Activated naive CD4-positive, alpha-beta T cell treated with anti-CD3 and anti-CD28 coated beads, Interleukin-2, amount 10 ng/mL, durations not matched to agents 7 days and 5 days (primary cell): ENCODE results near the gene IKZF3.

Experiments
- CTCF ChIA-PET: fragments of 350-600 bp; sonication (Branson Sonifier 250); formaldehyde crosslinking; loops from one replicate; lab custom pipeline; 2021; ENCODE audit warnings: antibody characterized with exemption; lab: Charles Lee
- DNase-seq: peaks from one replicate; pipeline ENCODE4 v3.0.0-alpha.2; 2020
- H3K27ac Mint-ChIP-seq: one replicate; pipeline ENCODE4 v1.8.0; 2021; ENCODE audit warnings: mild to moderate bottlenecking, moderate library complexity, mixed read lengths
- H3K27me3 Mint-ChIP-seq: one replicate; pipeline ENCODE4 v1.8.0; 2021; ENCODE audit warnings: mild to moderate bottlenecking, mixed read lengths
- H3K36me3 Mint-ChIP-seq: one replicate; pipeline ENCODE4 v1.8.0; 2021; ENCODE audit warnings: mixed read lengths
- H3K4me1 Mint-ChIP-seq: one replicate; pipeline ENCODE4 v1.8.0; 2021; ENCODE audit warnings: mixed read lengths
- H3K4me3 Mint-ChIP-seq: one replicate; pipeline ENCODE4 v1.8.0; 2021; ENCODE audit warnings: mild to moderate bottlenecking, moderate library complexity, mixed read lengths
- H3K9me3 Mint-ChIP-seq: one replicate; pipeline ENCODE4 v1.8.0; 2021; ENCODE audit warnings: mixed read lengths

Gene IKZF3

GRCh38 chr17:39794249-39794970 lies 69.7 kb downstream of the IKZF3 start:
- Mint-ChIP-seq H3K9me3 (peaks cover 2% of the 10 kb centered on the region), H3K4me1 (peaks cover 80% of the 10 kb centered on the region), H3K4me3 (peak overlapping the region; percentile 34), H3K27me3 (no peaks in the 10 kb centered on the region), H3K36me3 (peaks cover 30% of the 10 kb centered on the region), H3K27ac (peak overlapping the region; percentile 86)
- DNase-seq: peak; percentile 69
- CTCF ChIA-PET: interaction anchor here (1.0 to 2.9 kb wide), 2 partner anchors 14 to 17 kb away, joined by 3 to 9 read pairs; no protein-coding TSS in a partner anchor

- H3K4me3 Mint-ChIP-seq: peak overlapping the region; percentile 33
- peaks cover 71% of the 10 kb centered on the region for H3K4me1 Mint-ChIP-seq
- H3K27me3 Mint-ChIP-seq: no peaks in the 10 kb centered on the region
- CTCF ChIA-PET: interaction anchor here (0.7 to 2.9 kb wide), 8 partner anchors 12 to 67 kb away, joined by 3 to 9 read pairs (median 4); no protein-coding TSS in a partner anchor
- DNase-seq: no peak
- H3K9me3 Mint-ChIP-seq: peaks cover 2% of the 10 kb centered on the region
- peaks cover 29% of the 10 kb centered on the region for H3K36me3 Mint-ChIP-seq
- H3K27ac Mint-ChIP-seq: peak overlapping the region; percentile 86
Measured at GRCh38 chr17:39793301-39793872, 70.7 kb downstream of the IKZF3 start.

- CTCF ChIA-PET: interaction anchor here (0.7 to 1.9 kb wide), 8 partner anchors 11 to 68 kb away, joined by 3 to 7 read pairs (median 4); no protein-coding TSS in a partner anchor
- Mint-ChIP-seq H3K27ac (peak overlapping the region; percentile 86), H3K9me3 (peaks cover 2% of the 10 kb centered on the region), H3K36me3 (peaks cover 29% of the 10 kb centered on the region), H3K4me1 (peaks cover 64% of the 10 kb centered on the region), H3K4me3 (peak overlapping the region; percentile 50), H3K27me3 (no peaks in the 10 kb centered on the region)
- DNase-seq: no peak
Measured at GRCh38 chr17:39792526-39793221, 71.4 kb downstream of the IKZF3 start.

- Mint-ChIP-seq H3K27me3 (no peaks in the 10 kb centered on the region), H3K36me3 (peaks cover 34% of the 10 kb centered on the region), H3K9me3 (peaks cover 2% of the 10 kb centered on the region), H3K4me3 (peak overlapping the region; percentile 2), H3K4me1 (peaks cover 67% of the 10 kb centered on the region), H3K27ac (peak overlapping the region; percentile 90)
- CTCF ChIA-PET: interaction anchor here (0.6 to 1.9 kb wide), 5 partner anchors 12 to 73 kb away, joined by 3 to 7 read pairs (median 4); partner anchors contain the start of gene IKZF3
- DNase-seq: peak; percentile 60
Measured at GRCh38 chr17:39791111-39791992, 72.8 kb downstream of the IKZF3 start.

GRCh38 chr17:39787743-39788484 lies 76.2 kb downstream of the IKZF3 start:
- no peaks in the 10 kb centered on the region for H3K9me3 Mint-ChIP-seq
- peaks cover 47% of the 10 kb centered on the region for H3K4me1 Mint-ChIP-seq
- H3K27me3 Mint-ChIP-seq: no peaks in the 10 kb centered on the region
- peaks cover 47% of the 10 kb centered on the region for H3K36me3 Mint-ChIP-seq
- no peak for DNase-seq
- CTCF ChIA-PET: no interaction called here
- no peak overlapping the region for H3K4me3 Mint-ChIP-seq
- no peak overlapping the region for H3K27ac Mint-ChIP-seq

- no peaks in the 10 kb centered on the region for H3K9me3 Mint-ChIP-seq
- CTCF ChIA-PET: interaction anchor here (0.8 to 1.6 kb wide), 2 partner anchors 165 to 498 kb away, joined by 3 to 5 read pairs; no protein-coding TSS in a partner anchor
- H3K27me3 Mint-ChIP-seq: no peaks in the 10 kb centered on the region
- peaks cover 51% of the 10 kb centered on the region for H3K36me3 Mint-ChIP-seq
- DNase-seq: no peak
- no peak overlapping the region for H3K4me3 Mint-ChIP-seq
- peaks cover 47% of the 10 kb centered on the region for H3K4me1 Mint-ChIP-seq
- peak overlapping the region; percentile 52 for H3K27ac Mint-ChIP-seq
Measured at GRCh38 chr17:39787041-39787440, 77.1 kb downstream of the IKZF3 start.

- no peaks in the 10 kb centered on the region for H3K27me3 Mint-ChIP-seq
- CTCF ChIA-PET: no interaction called here
- H3K27ac Mint-ChIP-seq: no peak overlapping the region
- H3K4me1 Mint-ChIP-seq: peaks cover 55% of the 10 kb centered on the region
- no peak overlapping the region for H3K4me3 Mint-ChIP-seq
- H3K9me3 Mint-ChIP-seq: no peaks in the 10 kb centered on the region
- H3K36me3 Mint-ChIP-seq: peaks cover 45% of the 10 kb centered on the region
- DNase-seq: no peak
Measured at GRCh38 chr17:39782980-39783379, 81.1 kb downstream of the IKZF3 start.

- H3K4me3 Mint-ChIP-seq: no peak overlapping the region
- no peak overlapping the region for H3K27ac Mint-ChIP-seq
- no peak for DNase-seq
- no peaks in the 10 kb centered on the region for H3K27me3 Mint-ChIP-seq
- H3K36me3 Mint-ChIP-seq: peaks cover 43% of the 10 kb centered on the region
- H3K9me3 Mint-ChIP-seq: no peaks in the 10 kb centered on the region
- peaks cover 58% of the 10 kb centered on the region for H3K4me1 Mint-ChIP-seq
- CTCF ChIA-PET: interaction anchor here (1.0 kb wide), 1 partner anchor 10 kb away, joined by 4 read pairs; no protein-coding TSS in a partner anchor
Measured at GRCh38 chr17:39782481-39782880, 81.6 kb downstream of the IKZF3 start.

- H3K27me3 Mint-ChIP-seq: no peaks in the 10 kb centered on the region
- H3K4me3 Mint-ChIP-seq: no peak overlapping the region
- H3K36me3 Mint-ChIP-seq: peaks cover 37% of the 10 kb centered on the region
- DNase-seq: no peak
- CTCF ChIA-PET: interaction anchor here (0.6 to 1.0 kb wide), 2 partner anchors 11 to 32 kb away, joined by 3 to 4 read pairs; no protein-coding TSS in a partner anchor
- no peaks in the 10 kb centered on the region for H3K9me3 Mint-ChIP-seq
- H3K4me1 Mint-ChIP-seq: peaks cover 58% of the 10 kb centered on the region
- H3K27ac Mint-ChIP-seq: peak overlapping the region; percentile 4
Measured at GRCh38 chr17:39781861-39782213, 82.3 kb downstream of the IKZF3 start.

- Mint-ChIP-seq H3K4me3 (peak overlapping the region; percentile 27), H3K9me3 (no peaks in the 10 kb centered on the region), H3K27me3 (no peaks in the 10 kb centered on the region), H3K36me3 (peaks cover 40% of the 10 kb centered on the region), H3K27ac (peak overlapping the region; percentile 9), H3K4me1 (peaks cover 64% of the 10 kb centered on the region)
- CTCF ChIA-PET: interaction anchor here (0.6 to 1.8 kb wide), 5 partner anchors 11 to 81 kb away, joined by 3 to 9 read pairs (median 4); no protein-coding TSS in a partner anchor
- DNase-seq: no peak
Measured at GRCh38 chr17:39781031-39781860, 82.9 kb downstream of the IKZF3 start.

- Mint-ChIP-seq H3K27me3 (no peaks in the 10 kb centered on the region), H3K4me3 (peak overlapping the region; percentile 87), H3K9me3 (no peaks in the 10 kb centered on the region), H3K27ac (peak overlapping the region; percentile 94), H3K4me1 (peaks cover 87% of the 10 kb centered on the region), H3K36me3 (peaks cover 38% of the 10 kb centered on the region)
- CTCF ChIA-PET: interaction anchor here (1.0 to 1.6 kb wide), 3 partner anchors 16 to 203 kb away, joined by 3 read pairs; partner anchors contain the start of gene PSMD3
- no peak for DNase-seq
Measured at GRCh38 chr17:39777534-39778365, 86.4 kb downstream of the IKZF3 start.
